A204.1 (cell line): ENCODE data around the gene ZCCHC14.
"Not testable (repeated sequence)": the region's sequence is repeated elsewhere in the genome, so short reads cannot be mapped to it uniquely, and the experiment has no call there.

Source experiments
- FAIRE-seq: peaks from 2 replicates; lab custom pipeline; 2012; peaks lifted over from hg19 to GRCh38; lab: Jason Lieb, UNC

ZCCHC14 gene

GRCh38 chr16:87407511-87408112, 85.2 kb downstream of the ZCCHC14 start:
- FAIRE-seq: no peak

DNA sequence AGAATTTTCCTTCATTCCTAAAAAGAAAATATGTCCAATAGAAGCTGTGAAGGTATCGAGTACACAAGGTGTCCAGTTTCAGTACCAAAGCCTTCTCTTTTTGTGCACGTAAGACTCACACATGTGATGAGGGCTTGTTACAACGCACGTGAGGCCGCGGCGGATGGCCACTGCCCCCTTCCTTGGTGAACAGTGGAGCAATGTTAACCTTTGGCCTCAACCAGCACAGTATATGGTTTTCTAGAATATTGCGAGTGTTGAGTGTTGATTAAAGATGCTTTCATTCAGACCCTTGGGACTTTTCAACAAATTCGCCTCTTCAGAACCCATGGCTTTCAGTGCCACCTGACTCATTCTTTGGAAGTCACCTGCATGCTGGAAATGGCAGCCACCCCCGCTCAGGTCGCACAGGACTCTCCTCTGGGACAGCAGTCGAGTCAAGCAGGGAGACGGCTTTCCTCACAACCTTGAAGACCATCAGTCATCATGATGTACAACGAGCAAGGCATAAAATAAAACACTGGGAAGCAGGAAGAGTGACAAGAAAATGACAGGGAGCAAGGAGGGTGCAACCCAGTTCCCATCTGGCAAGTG, 86.2 kb downstream of the ZCCHC14 start:
- FAIRE-seq: no peak

- no peak for FAIRE-seq
Observed at GRCh38 chr16:87404764-87405625, 87.8 kb downstream of the ZCCHC14 start.

DNA sequence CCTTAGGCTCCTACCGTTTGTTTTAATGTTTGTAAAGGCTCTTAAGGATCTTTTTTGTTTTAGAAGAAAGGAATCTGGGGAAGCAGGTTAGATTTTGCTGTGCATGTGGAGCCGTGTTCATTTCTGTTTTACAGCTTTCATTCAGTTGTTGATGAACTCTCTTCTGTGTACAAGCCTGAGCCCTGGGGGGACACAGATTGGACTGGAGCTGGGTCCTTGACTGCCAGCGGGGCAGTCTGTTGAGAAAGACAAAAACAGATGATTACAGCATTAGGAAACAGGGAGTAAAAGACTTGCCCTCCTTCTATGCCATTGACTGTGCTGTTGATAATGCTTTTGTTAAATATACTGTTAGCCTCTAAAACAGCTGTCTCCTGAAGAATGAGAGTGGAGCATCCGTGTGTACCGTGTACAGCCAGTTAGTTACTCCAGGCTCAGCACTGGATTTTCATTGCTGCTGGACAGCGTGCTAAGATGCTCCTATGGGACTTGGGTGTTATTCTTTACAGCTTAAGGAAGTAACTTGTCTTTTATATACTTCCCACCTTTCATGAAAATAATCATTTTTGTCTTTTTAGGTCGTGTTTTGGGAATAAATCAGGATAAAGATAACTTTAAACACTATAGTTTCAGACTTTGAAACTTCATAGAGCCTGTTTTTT, 97.5 kb downstream of the ZCCHC14 start:
- FAIRE-seq: no peak

- no peak for FAIRE-seq
Observed at GRCh38 chr16:87393680-87394055, 99.2 kb downstream of the ZCCHC14 start.

DNA sequence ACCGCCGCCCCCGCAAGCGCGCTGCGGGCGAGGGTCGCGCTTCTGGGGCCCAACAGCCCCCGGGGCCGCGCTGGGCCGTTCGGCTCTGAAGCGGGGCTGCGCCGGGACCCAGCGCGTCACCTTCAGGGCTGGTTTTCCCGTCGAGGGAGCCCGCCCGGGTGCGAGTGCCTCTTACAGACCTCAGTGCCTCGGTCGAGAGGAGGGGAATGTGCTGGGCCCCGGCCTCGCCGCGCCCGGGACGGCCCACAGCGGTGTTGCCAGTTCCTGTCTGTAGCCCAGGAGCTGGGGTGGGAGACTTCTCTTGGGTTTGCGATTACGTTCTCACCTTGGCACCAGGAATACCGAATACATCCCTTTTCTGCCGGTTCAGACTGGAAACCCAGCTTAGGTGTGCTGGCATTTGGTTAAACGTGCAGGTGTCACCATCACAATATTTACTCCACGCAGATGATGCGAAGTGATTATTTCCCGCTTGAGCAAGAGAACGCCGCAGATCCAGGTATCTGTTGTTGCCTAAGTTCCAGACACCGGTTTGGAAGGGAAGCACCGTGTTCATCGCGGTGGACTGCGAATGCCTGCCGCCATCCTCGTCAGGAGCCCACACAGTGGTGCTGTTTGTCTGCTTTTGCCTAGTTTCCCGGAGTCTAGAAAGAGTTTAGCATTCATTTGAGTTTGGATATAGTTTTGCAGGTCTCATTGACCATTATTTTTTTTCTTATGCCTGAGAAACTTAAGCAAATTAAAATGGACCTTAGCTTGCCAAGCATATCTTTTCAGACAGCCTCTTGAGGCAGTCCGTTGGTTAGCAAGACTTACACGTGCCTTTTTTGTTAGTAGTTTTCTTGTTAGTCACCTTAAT, 99.8 kb downstream of the ZCCHC14 start:
- FAIRE-seq: no peak

GRCh38 chr16:87391950-87392820, 100.6 kb downstream of the ZCCHC14 start, which contains the start of gene MAP1LC3B:
MAP1LC3B (plus strand) TSS chr16:87392336; CDS start chr16:87392428, 92 bp downstream.
- FAIRE-seq: no peak

- no peak for FAIRE-seq
Observed at GRCh38 chr16:87391324-87391949, 101.4 kb downstream of the ZCCHC14 start.

DNA sequence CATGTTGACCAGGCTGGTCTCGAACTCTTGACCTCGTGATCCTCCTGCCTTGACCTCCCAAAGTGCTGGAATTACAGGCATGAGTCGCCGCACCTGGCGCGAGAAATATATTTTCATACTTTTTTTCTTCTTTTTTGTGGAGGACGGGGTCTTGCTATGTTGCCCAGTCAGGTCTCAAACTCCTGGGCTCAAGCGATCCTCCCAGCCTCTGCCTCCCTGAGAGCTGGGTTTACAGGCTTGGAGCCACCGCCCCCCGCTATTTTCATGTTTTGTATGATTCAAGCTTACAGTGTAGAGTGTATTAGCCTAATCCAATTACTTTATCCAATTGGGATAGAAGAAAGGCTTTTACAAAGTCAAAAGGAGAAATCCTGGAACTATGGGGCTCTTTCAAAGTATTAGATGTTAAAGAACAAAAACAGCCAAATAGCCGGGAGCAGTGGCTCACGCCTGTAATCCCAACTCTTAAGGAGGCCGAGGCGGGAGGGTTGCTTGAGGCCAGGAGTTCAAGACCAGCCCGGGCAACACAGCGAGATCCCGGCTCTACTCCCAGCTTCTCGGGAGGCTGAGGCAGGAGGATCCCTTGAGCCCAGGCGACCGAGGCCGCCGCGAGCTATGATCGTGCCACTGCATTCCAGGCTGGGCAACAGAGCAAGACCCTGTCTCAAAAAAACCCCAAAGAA, 102.0 kb downstream of the ZCCHC14 start:
- FAIRE-seq: no peak

DNA sequence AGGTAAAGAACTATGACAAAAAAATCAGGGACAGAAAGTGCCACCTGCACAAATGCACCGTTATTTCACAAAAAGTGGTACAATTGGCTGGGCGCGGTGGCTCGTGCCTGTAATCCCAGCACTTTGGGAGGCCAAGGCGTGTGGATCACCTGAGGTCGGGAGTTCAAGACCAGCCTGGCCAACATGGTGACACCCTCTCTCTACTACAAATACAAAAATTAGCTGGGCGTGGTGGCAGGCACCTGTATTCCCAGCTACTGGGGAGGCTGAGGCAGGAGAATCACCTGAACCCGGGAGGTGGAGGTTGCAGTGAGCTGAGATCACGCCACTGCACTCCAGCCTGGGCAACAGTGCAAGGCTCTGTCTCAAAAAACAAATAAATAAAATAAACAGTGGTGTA, 102.9 kb downstream of the ZCCHC14 start:
- not testable (repeated sequence) for FAIRE-seq

DNA sequence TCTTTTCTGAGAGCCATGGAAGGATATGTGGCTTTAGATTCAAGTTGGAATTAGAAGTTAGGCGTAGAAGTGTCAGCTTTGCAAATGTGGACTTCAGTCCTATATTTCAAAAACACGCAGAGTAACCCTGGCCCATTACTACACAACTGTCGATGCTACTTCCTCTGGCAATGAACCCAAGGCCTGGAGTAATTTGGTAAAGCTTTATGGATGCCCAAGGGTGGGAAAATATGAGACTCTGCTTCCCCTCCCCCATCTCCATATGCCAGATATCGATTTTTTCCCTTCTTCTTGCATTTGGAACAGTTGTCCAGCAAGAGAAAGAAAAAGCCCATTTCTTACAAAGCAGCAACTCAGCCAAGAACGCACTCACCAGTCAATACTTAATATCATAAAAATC, 103.6 kb downstream of the ZCCHC14 start:
- no peak for FAIRE-seq

- FAIRE-seq: no peak
Observed at GRCh38 chr16:87388818-87389134, 104.0 kb downstream of the ZCCHC14 start.

DNA sequence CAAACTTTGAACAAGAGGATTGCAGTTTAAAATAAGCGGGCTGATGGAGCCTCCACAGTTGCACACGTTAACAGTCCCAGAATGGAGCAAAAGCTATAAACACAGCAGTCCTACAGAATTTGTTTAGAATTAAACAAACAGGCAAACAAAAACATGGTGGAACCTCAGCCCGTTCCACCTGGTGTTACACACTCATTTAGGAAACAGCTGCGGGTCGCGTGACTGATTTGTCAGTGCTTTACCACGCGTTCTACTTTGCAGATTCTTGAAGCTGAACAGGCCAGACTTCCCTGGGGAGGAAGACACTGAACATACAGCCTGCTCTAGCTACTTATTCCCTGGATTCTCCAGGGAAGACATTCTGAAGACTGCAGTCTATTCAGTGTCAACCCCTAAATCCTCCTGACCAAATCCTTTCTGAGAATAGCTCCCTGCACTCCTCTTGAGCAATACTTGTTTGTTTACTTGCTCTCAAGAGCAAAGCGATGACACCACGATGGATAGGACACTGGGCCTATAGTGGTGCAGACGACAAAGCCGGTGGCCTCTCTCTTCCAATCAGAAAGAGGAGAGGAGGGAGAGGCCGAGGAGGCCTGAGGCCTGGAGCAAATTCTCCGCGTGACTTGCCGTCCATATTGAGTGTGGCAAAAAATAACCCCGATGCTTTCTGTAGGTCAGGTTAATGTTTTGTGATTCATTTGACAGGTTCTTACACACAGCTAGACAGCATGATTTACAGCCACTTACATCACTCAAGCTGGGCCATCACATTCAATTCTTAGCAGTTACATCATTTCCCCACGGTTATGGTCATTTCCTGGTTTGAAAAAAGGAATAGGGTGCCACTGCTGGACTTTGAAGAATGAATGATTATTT, 104.6 kb downstream of the ZCCHC14 start:
- FAIRE-seq: peak; percentile 95

DNA sequence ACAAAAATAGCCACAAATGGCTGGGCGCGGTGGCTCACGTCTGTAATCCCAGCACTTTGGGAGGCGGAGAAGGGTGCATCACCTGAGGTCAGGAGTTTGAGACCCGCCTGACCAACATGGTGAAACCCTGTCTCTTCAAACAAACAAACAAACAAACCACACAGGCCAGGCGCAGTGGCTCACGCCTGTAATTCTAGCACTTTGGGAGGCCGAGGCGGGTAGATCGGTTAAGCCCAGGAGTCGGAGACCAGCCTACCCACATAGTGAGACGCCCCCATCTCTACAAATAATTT, 108.0 kb downstream of the ZCCHC14 start:
- FAIRE-seq: not testable (repeated sequence)

- FAIRE-seq: no peak
Observed at GRCh38 chr16:87384162-87384874, 108.5 kb downstream of the ZCCHC14 start.

- FAIRE-seq: no peak
Observed at GRCh38 chr16:87383505-87384161, 109.2 kb downstream of the ZCCHC14 start, which contains the start of gene FBXO31. FBXO31 (minus strand) TSS chr16:87383776; CDS start chr16:87383744, 32 bp downstream.

GRCh38 chr16:87382023-87382785, 110.6 kb downstream of the ZCCHC14 start:
- FAIRE-seq: no peak
